ENCODE results near the gene APCDD1.

DNA sequence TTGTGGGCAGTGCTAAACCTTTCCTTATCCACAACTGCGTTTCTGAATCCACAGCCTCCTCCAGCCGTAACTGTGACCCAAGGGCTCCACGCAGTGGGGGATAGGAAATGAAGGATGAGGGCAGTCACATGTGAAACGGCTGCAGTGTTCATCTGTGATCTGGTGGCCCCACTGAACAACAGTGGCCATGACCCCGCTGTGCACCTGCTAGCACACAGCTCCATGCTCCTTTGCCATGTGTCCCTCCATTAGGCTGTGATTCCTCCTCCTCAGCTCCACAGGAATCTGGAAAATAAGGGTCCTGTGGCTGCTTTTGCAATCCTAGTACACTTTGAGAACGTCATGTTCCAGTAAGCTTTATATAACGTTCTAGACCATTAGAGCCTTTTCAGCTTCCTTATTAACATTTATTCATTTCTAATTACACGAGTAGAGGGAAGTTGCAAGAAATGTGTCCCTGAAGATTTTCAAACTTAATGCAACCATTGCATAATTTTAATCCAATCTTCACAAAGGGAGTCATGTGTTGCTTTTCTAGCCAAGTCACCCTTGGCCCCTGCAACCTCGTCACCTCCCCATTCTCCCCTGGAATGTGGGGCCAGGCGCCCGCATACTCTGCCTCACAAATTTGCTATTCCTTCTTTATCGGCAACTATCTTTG, 64.3 kb downstream of the APCDD1 start:
- TF ChIP-seq, protein P1, sequence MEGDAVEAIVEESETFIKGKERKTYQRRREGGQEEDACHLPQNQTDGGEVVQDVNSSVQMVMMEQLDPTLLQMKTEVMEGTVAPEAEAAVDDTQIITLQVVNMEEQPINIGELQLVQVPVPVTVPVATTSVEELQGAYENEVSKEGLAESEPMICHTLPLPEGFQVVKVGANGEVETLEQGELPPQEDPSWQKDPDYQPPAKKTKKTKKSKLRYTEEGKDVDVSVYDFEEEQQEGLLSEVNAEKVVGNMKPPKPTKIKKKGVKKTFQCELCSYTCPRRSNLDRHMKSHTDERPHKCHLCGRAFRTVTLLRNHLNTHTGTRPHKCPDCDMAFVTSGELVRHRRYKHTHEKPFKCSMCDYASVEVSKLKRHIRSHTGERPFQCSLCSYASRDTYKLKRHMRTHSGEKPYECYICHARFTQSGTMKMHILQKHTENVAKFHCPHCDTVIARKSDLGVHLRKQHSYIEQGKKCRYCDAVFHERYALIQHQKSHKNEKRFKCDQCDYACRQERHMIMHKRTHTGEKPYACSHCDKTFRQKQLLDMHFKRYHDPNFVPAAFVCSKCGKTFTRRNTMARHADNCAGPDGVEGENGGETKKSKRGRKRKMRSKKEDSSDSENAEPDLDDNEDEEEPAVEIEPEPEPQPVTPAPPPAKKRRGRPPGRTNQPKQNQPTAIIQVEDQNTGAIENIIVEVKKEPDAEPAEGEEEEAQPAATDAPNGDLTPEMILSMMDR (IDR thresholded peaks at IDR 0.05; ENCODE audit: poor library complexity), result peak; percentile 62
- no peak for TF ChIP-seq EZH2 (IDR thresholded peaks at IDR 0.05; ENCODE audit: borderline replicate concordance)
- TF ChIP-seq EZH2phosphoT487 (IDR thresholded peaks at IDR 0.05; ENCODE audit: low read depth, severe bottlenecking, unreplicated experiment), result no peak

Measured in hepatocyte (in vitro differentiated cells).